Measurements from ENCODE around the gene ADD3. TPM values are rescaled to one million over a fixed set of nuclear protein-coding genes. Genes with fewer than 3 reads are reported as not detected.

ADD3 gene
- total and polyA plus RNA-seq, 2 donors (not counting 3 experiments of a cell fraction or from before 2014, with no cell fraction given): 14.9 to 55.2 TPM

DNA sequence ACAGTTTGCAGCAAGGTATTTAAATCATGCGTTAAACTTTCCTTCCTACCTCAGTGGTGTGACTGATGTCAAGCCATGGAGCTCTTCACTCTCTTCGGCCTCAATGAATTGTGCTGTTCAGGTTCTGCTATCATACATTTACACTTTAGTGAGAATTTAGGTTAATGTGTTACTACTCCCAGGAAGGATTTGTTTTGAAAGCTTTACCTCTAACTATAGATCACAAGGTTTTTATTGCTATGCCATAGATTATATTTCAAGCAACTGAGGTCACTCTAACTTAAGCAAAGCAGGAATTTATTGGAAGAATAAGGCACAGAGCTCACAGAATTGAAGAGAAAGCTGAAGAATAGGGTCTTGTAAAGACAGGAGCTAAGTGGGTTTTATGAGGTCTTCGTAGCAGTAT is 11.0 kb upstream of the ADD3 start:
- no peak for DNase-seq (ENCODE audit: low read depth, low spot score)
- intact Hi-C loops (cut with micrococcal nuclease) (no loop called here), dilution Hi-C loops (cut with MboI; ENCODE audit: extremely low pct_ligation_motif_present, low sequenced_read_pairs) (no loop called here)
- H3K9me3 ChIP-seq (replicated peaks; ENCODE audit: control insufficient read depth, insufficient read depth, low read length): no peaks in the 10 kb centered on the region
- no TSS peak for BruUV-seq (replicated peaks)
- no peaks in the 10 kb centered on the region for H4K20me1 ChIP-seq (replicated peaks; ENCODE audit: control insufficient read depth, extremely low read depth, insufficient read depth, low read length)
- TF ChIP-seq MYC (IDR thresholded peaks at IDR 0.05; ENCODE audit: low read depth, low read length) (no peak), EZH2 (IDR thresholded peaks at IDR 0.05; ENCODE audit: borderline replicate concordance, low read depth, low read length, severe bottlenecking) (no peak), FOS (IDR thresholded peaks at IDR 0.05; ENCODE audit: borderline replicate concordance, insufficient read depth, low read length) (no peak), GATA2 (IDR thresholded peaks at IDR 0.05; ENCODE audit: insufficient read depth, insufficient read length, low read depth, low read length) (no peak), POLR2A (IDR thresholded peaks at IDR 0.05; ENCODE audit: low read depth, low read length) (no peak), JUN (IDR thresholded peaks at IDR 0.05; ENCODE audit: borderline replicate concordance, insufficient read depth, insufficient read length, low read depth) (no peak), POLR2AphosphoS5 (IDR thresholded peaks at IDR 0.05; ENCODE audit: insufficient read depth, low read depth, low read length) (no peak)
- TF ChIP-seq, protein P1, sequence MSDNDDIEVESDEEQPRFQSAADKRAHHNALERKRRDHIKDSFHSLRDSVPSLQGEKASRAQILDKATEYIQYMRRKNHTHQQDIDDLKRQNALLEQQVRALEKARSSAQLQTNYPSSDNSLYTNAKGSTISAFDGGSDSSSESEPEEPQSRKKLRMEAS (IDR thresholded peaks at IDR 0.05; ENCODE audit: insufficient read depth, insufficient read length): no peak
- TF ChIP-seq, protein P2, sequence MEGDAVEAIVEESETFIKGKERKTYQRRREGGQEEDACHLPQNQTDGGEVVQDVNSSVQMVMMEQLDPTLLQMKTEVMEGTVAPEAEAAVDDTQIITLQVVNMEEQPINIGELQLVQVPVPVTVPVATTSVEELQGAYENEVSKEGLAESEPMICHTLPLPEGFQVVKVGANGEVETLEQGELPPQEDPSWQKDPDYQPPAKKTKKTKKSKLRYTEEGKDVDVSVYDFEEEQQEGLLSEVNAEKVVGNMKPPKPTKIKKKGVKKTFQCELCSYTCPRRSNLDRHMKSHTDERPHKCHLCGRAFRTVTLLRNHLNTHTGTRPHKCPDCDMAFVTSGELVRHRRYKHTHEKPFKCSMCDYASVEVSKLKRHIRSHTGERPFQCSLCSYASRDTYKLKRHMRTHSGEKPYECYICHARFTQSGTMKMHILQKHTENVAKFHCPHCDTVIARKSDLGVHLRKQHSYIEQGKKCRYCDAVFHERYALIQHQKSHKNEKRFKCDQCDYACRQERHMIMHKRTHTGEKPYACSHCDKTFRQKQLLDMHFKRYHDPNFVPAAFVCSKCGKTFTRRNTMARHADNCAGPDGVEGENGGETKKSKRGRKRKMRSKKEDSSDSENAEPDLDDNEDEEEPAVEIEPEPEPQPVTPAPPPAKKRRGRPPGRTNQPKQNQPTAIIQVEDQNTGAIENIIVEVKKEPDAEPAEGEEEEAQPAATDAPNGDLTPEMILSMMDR (IDR thresholded peaks at IDR 0.05; ENCODE audit: extremely low read depth in 1 of 2, insufficient read depth in 1 of 2, low read depth in 1 of 2, low read length in 2 of 2): no peak
- H2AFZ ChIP-seq (ENCODE audit: low read depth, low read length): no peak overlapping the region
- no peaks in the 10 kb centered on the region for H3K9me1 ChIP-seq (replicated peaks; ENCODE audit: control insufficient read depth, extremely low read depth, insufficient read depth, low read length)
- H3K36me3 ChIP-seq (ENCODE audit: control insufficient read depth in 2 of 2, extremely low read depth in 1 of 2, insufficient read depth in 2 of 2, low read length in 2 of 2): no peaks in the 10 kb centered on the region
- no peak overlapping the region for H3K9ac ChIP-seq (replicated peaks; ENCODE audit: extremely low read depth, insufficient read depth, low read length)
- no peak overlapping the region for H3K27ac ChIP-seq (ENCODE audit: insufficient read depth, low read depth, low read length)
- no peaks in the 10 kb centered on the region for H3K27me3 ChIP-seq (ENCODE audit: control insufficient read depth in 2 of 2, insufficient read depth in 2 of 2, low read length in 2 of 2)
- no peak overlapping the region for H3K4me3 ChIP-seq (replicated peaks in 1 of 3; ENCODE audit: insufficient read depth in 1 of 3, low read depth in 1 of 3, low read length in 3 of 3)
- peaks cover 3% of the 10 kb centered on the region for H3K4me1 ChIP-seq (ENCODE audit: control insufficient read depth, extremely low read depth, insufficient read depth, low read length)
- no peak for FAIRE-seq
- H3K79me2 ChIP-seq (ENCODE audit: control insufficient read depth, insufficient read depth, low read length): no peaks in the 10 kb centered on the region
- CTCF ChIA-PET: interaction anchor here (0.7 kb wide), 1 partner anchor 11 kb away, joined by 3 read pairs; the partner anchor contains the start of gene ADD3
- POLR2A ChIA-PET: no interaction called here
- no peak overlapping the region for H3K4me2 ChIP-seq (ENCODE audit: insufficient read depth, low read length)
